ENCODE data around the gene PATZ1. TPM values are rescaled to one million over a fixed set of nuclear protein-coding genes. Genes with fewer than 3 reads are reported as not detected.

PATZ1 gene
- total RNA-seq, 2 experiments from 2014 or later, result 49.2 to 53.4 TPM

DNA sequence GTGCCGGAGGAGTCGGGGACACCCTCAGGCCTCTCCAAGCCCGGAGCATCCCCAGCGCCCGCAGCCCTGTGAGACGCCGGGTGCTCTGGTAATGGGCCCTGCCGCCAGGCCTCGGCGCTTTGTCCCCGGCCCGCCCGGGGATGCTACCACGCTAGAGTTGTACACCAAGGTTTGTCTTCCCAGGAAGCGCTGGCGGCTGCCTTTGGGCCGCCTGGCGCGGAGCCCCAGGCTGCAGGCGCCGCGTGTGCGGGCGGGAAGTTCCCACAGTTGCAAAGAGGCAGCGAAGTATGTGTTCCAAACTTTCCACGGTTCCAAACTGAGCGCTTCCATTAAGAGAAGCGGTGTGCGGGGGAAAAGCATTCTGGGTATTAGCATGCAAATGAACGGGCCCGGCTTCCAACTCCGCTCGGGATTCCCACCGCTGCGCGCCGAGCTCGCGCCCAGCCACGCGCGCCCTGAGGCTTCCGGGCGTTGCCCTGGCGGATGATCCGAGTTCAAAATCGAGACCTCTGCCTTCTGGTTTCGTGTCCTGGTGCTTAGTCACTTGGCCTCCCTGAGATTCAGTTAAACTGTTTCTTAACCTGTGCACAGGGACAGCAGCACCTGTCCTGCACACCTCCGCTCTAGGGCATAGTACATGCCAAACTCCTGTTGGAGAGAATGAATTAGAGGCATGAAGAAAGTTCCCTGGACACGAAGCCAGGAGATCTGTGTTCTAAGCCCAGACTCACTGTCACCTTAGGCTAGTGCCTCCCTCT is 1.3 kb upstream of the PATZ1 start:
- intact Hi-C loops (cut with micrococcal nuclease; ENCODE audit: unreplicated experiment), result loop anchor here (1.0 to 5.0 kb wide), 2 partner anchors 145 to 283 kb away; no protein-coding TSS in a partner anchor
- BruUV-seq (replicated peaks), result no TSS peak
- Histone ChIP-seq H3K36me3 (ENCODE audit: insufficient read depth, low read length) (peaks cover 29% of the 10 kb centered on the region), H3K4me2 (ENCODE audit: low read length) (peak overlapping the region; percentile 94), H4K20me1 (ENCODE audit: insufficient read depth, low read length) (peaks cover 10% of the 10 kb centered on the region; the same call in 1 of the 2 replicates), H3K9me2 (ENCODE audit: insufficient read depth, low read length) (no peaks in the 10 kb centered on the region), H3K79me2 (ENCODE audit: insufficient read depth, low read depth, low read length) (peaks cover 35% of the 10 kb centered on the region), H3K27ac (ENCODE audit: low read depth, low read length, poor library complexity, severe bottlenecking) (peak overlapping the region; percentile 76), H3K4me1 (ENCODE audit: insufficient read depth, low read length, poor library complexity, severe bottlenecking) (peaks cover 25% of the 10 kb centered on the region), H3K9me3 (ENCODE audit: low read length) (no peaks in the 10 kb centered on the region), H2AFZ (ENCODE audit: low read length) (peak overlapping the region; percentile 63), H3K4me3 (ENCODE audit: low read depth, low read length, poor library complexity, severe bottlenecking) (peak overlapping the region; percentile 84)
- ChIA-PET CTCF (ENCODE audit: unreplicated experiment) (no interaction called here), POLR2A (interaction anchor here (0.6 to 1.7 kb wide), 7 partner anchors 7 to 80 kb away, joined by 3 to 8 read pairs (median 4); partner anchors contain the start of gene DRG1)
- TF ChIP-seq EZH2phosphoT487 (IDR thresholded peaks at IDR 0.05; ENCODE audit: borderline replicate concordance, low read depth, low read length), result no peak
- TF ChIP-seq, protein P1, sequence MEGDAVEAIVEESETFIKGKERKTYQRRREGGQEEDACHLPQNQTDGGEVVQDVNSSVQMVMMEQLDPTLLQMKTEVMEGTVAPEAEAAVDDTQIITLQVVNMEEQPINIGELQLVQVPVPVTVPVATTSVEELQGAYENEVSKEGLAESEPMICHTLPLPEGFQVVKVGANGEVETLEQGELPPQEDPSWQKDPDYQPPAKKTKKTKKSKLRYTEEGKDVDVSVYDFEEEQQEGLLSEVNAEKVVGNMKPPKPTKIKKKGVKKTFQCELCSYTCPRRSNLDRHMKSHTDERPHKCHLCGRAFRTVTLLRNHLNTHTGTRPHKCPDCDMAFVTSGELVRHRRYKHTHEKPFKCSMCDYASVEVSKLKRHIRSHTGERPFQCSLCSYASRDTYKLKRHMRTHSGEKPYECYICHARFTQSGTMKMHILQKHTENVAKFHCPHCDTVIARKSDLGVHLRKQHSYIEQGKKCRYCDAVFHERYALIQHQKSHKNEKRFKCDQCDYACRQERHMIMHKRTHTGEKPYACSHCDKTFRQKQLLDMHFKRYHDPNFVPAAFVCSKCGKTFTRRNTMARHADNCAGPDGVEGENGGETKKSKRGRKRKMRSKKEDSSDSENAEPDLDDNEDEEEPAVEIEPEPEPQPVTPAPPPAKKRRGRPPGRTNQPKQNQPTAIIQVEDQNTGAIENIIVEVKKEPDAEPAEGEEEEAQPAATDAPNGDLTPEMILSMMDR (conservative IDR thresholded peaks at IDR 0.05; ENCODE audit: low read length), result no peak
- peak; percentile 77 for DNase-seq (ENCODE audit: low spot score)

DNA sequence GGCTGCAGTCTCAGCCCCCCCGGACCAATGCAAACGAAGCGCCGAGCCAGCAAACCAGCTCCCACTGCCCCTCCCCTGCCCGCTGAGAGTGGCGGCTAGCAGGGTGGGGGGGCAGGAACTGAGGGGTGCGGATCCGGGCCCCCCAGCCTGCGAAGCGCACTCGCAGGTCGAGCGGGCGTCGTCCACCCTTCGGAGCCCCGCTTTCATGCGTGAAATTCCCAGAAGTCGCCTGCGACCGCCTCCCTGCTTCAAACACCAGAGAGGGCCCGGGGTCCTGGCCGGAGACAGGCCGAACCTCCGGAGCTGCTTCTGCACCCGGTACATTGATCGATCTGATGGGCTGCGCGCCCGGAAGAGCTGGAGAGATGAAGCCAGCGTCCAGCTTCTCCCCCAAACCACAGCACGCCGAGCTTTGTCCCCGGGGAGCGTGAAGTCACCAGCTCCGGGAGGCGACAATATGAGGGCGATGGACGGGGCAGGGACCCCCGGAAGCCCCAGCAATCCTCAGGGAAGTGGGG is 646 bp upstream of the PATZ1 start:
- peaks cover 30% of the 10 kb centered on the region for H3K4me1 ChIP-seq (ENCODE audit: insufficient read depth, low read length, poor library complexity, severe bottlenecking)
- no peak for TF ChIP-seq EZH2phosphoT487 (IDR thresholded peaks at IDR 0.05; ENCODE audit: borderline replicate concordance, low read depth, low read length)
- TF ChIP-seq, protein P1 (conservative IDR thresholded peaks at IDR 0.05; ENCODE audit: low read length), result no peak
- peak overlapping the region; percentile 76 for H3K27ac ChIP-seq (ENCODE audit: low read depth, low read length, poor library complexity, severe bottlenecking)
- no TSS peak for BruUV-seq (replicated peaks)
- no peaks in the 10 kb centered on the region for H3K9me2 ChIP-seq (ENCODE audit: insufficient read depth, low read length)
- H4K20me1 ChIP-seq (ENCODE audit: insufficient read depth, low read length), result peaks cover 10% of the 10 kb centered on the region; the same call in 1 of the 2 replicates
- H2AFZ ChIP-seq (ENCODE audit: low read length), result peak overlapping the region; percentile 63
- POLR2A ChIA-PET, result interaction anchor here (0.6 to 1.7 kb wide), 7 partner anchors 8 to 81 kb away, joined by 3 to 8 read pairs (median 4); partner anchors contain the start of gene DRG1
- peaks cover 41% of the 10 kb centered on the region for H3K79me2 ChIP-seq (ENCODE audit: insufficient read depth, low read depth, low read length)
- peaks cover 36% of the 10 kb centered on the region for H3K36me3 ChIP-seq (ENCODE audit: insufficient read depth, low read length)
- no peaks in the 10 kb centered on the region for H3K9me3 ChIP-seq (ENCODE audit: low read length)
- peak overlapping the region; percentile 94 for H3K4me2 ChIP-seq (ENCODE audit: low read length)
- no peak for DNase-seq (ENCODE audit: low spot score)
- intact Hi-C loops (cut with micrococcal nuclease; ENCODE audit: unreplicated experiment), result loop anchor here (1.0 to 5.0 kb wide), 3 partner anchors 53 to 284 kb away; partner anchors contain the start of gene DRG1
- CTCF ChIA-PET (ENCODE audit: unreplicated experiment), result no interaction called here
- H3K4me3 ChIP-seq (ENCODE audit: low read depth, low read length, poor library complexity, severe bottlenecking), result peak overlapping the region; percentile 84

All from OCI-LY7 (cell line).